Fibroblast of skin of left biceps (primary cell): ENCODE measurements around the gene IDH3G.

Experiments
- DNase-seq, 2 experiments: peaks; one replicate each; pipeline ENCODE4 v3.0.0-alpha.2; 2013; ENCODE audit warnings: low read depth in 2 of 2

The IDH3G gene

DNA sequence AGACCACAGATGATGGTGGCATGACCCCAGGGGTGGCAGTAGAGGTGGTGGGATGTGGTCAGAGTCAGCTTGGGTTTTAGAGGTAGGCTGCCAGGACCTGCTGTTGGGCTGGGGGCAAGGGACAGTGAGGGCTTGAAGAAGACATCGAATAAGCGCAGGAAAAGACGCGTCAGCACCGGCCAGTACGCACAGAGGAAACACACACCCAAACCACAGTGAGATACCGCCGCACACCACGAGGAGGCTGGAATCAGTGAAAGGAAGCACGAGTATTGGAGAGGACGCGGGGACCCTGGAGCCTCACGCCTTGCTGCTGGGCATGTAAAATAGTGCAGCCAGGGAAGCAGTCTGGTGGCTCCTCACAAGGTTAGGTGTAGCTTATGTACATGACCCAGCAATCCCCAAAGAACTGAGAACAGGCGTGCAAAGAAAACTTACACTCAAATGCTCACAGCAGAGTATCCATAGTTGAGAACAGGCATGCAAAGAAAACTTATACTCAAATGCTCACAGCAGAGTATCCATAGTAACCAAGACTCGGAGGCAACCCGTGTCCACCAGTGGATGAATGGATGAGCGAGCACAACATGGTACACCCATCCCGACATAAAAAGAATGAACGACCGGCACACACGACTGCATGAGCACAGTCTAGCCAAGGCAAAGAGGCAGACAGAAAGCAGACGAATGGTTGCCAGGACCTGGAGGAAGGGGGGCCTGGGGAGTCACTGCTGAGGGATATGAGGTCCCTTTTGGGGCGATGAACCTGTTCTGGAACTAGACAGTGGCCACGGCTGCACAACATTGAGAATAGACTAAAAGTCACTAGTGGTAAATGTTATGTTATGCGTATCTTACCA is 22.9 kb upstream of the IDH3G start:
- DNase-seq, result no peak

DNA sequence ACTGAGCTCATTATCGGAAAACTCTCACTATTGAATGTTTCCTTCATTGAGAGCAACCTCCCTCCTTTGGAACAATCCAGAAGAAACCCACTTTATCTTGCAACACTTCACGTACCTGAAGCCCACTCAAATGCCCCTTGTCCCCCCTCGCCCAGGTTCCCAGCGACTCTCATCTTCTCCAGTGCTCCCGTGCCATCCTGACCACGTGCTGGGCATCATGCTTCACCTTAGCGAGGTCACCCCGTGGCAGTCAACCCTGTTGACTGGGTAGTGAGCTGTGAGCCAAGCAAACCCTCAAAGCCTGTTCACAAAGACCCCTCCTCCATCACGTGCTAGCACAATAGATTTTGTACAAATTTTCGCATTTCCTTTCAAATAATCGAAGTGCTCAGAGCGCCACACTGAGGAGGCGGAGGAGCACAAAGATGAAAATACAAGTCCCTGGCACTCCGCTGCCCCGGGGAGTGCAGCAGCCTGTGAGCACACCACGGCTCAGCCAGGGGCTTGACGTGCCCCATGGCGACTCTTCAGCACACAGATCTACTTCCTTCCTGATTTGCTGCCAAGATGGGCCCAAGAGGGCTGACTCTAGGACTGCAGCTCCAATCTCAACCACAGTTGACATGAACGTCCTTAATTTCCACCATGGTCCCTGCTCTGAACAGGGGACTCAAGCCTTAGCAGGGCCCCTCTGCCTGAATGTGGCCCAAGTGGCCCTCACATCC is 20.6 kb upstream of the IDH3G start:
- no peak for DNase-seq

DNA sequence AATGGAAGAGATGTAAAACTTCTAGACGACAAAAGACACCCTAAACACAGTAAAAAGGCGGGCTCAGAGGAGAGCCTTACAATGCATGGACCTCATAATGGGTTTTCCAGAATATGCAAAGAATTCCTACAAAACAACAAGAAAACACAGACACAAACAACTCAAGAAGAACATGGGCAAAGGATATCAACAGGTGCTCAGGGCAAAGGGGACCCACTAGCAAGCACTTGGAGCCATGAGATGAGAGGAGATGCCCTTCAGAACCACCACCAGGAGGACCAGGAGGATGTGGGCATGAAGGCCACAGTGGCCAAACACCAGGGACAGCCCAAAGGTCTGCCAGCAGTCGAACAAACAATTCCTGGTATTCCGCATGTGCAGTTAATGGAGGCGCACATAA is 19.0 kb upstream of the IDH3G start:
- no peak for DNase-seq

DNA sequence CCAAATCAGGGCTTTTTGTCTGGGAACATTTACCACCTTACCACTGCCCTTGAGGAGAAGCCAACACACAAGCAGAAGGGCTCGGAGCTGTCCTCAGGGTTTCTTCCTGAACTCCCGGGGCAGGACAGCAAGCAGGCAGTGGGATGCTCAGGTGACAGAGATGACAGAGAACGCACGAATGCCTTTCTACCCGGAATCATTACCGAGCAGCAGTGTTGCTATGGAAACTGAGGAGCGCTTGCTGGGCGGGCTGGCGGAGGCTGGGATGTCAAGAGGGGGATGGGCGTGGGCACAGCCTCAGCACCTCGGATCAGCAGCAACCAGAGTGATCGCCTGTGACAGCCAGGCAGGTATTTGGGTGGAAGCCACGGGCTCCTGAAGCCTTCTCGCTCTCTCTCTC is 18.0 kb upstream of the IDH3G start:
- DNase-seq, result no peak

DNA sequence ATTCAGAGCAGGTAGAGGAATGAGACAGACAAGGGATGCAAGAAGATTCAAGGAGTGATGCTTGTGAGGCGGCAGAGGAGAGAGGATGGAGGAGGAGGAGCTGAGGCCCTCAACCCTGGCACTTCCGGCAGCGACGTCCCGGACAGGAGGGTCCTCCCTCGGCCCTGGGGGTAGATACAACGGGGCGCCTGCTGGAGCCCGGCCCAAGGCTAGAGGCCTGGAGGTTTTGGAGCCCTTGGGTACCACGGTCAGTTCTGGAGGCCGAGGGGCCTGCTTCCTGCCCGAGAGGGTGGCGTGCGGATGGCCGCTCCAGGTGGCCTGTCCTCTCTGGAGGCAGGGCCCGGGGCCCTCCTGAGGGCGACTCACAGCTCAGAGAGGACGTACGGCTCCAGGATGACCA is 13.8 kb upstream of the IDH3G start:
- no peak for DNase-seq

DNA sequence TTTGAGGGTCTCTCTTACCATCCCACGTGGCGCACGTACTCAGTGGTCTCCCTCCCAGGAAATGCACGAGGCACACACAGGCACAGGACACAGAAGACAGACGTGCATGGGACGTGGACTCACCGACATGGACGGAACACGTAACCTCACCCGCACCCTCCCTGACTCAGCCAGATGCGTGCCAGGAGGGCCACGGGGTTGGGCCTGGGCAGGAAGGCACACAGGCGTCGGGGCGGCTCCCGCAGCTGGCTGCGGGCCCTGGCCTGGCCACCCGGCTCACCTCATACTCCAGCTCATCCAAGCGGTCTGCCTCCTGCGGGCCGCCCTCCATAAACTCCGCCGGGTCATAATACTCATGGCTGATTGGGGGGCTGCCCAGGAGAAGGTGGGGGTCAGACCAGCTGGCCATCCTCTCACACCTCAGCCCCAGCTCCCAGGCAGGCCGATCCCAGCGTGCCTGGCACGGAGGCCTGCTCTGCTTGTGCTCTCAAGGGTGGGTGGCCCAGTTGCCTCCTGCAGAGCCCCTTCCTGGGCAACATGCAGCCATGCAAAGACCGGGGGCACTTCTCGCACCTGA is 12.9 kb upstream of the IDH3G start:
- DNase-seq, result no peak

DNA sequence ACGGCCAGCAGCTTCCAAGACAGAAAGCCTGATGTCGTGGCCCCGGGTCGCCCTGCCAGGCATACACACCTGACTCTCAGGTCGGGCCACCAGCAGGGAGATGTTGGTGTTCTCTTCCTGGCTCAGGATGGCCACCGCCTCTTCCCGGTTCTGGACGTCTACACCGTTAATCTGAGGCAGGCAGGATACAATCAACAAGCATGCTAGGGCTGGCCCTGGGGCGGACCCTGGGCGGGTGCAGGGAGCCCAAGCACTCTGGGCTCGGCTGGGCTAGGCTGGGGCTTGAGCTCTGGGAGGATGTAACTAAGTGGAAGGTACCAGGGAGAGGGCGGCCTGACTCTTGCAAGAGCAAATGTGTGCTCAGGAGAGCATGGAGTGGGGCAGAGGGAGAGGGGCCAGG is 11.3 kb upstream of the IDH3G start:
- DNase-seq, result no peak

DNA sequence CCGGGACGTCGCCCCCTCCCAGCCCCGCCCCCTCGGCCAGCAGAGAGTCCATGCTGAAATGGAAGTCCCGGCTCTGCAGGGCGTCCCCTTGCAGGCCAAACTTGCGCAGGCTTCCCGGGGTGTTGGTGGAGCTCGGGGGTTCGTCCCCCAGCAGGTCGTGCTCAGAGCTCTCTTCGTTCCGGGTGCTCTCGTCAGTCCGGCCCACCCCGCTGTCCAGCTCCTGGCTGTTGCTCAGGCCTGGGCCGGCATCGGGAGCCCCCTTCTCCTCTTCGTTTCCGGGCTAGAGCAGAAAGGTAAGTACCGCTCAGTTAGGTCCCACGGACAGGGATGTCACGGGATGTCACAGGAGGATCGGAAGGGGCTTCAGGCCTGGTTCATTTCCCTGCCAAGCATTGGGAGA is 10.4 kb upstream of the IDH3G start:
- no peak for DNase-seq

DNA sequence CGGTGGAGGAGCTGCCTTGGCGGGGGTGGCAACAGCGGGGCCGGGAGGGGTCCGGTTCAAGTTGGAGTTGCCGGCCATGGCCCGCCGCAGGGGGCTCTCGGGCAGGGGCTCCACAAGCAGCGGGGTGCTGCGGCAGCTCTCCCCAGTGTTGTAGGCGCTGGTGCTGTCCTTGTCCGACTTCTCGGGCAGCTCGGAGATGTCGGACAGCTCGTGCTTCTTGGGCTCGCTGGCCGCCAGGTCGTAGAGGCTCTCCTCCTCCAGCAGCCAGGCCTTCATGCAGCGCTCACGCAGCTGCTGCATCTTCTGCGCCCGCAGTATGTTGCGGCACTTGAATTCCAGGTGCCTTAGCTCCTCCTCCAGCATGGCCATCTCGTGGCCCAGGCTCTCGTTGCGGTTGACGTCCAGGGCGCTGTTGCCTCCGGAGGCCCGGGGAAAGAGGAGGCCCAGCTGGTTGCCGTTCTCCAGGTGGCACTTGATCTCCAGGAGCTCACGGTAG is 10.0 kb upstream of the IDH3G start:
- no peak for DNase-seq

DNA sequence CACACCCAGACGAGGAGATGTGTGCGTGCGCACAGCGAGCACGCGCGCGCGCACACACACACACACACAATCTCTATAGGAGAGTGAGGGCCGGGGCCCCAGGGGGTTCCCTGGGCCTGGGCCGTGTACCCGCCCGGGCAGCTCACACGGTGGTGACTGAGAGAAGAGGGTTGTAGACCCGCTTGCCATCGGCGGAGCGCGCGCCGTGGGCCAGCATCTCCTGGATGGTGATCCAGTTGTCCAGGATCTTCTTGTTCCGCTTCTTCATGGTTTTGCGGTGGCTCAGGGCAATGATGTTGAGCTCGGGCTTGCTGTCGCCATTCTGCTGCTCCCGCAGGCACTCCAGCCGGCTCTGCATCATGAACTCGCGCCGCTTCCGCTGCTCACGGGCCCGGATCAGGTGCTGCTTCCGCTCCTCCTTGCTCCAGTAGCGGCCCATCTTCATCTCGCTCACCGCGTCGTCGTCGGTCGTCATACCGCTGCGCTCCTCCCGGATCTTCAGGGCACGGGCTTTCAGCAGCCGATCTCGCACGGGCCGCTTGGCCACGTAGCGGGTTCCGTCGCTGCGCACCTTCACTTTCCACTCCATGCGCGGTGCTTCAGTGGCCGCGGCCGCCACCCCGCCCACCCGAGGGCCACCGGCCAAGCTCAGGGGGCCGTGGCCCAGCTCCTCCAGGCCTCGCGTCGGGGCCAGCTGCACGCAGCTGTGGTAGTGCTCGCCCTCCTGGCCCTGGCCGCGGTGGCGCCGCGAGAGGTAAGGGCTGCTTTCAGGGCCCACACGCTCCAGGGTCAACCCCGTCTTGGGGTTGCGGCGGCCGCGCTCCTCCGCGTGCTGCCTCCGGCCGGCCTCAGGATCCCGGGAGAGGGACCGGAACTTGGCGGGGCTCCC is 9.3 kb upstream of the IDH3G start:
- no peak for DNase-seq

DNA sequence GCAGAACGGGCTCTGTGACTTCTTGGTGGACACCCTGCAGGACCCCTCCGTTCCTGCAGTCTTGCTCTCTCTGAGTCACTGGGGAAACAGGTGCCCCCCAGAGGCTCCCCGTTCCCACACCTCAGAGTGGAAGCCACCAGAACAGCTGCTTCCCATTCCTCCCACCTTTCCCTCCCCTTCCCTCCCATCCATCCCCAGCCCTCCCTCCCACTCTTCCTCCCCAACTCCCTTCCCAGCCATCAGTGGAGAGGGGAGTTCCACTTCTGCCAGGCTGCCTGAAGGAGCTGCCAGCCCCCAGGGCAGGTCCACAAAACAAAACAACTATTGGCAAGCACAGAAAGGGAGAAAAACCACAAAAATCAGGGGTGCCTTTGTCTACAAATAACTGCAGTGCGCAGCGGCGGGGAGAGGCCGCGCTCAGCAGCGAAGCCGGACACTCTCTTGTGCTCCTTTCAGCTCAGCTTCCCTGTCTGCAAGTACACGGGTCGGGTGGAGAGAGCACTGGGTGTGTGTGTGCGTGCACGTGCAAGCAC is 8.4 kb upstream of the IDH3G start:
- DNase-seq, result no peak

DNA sequence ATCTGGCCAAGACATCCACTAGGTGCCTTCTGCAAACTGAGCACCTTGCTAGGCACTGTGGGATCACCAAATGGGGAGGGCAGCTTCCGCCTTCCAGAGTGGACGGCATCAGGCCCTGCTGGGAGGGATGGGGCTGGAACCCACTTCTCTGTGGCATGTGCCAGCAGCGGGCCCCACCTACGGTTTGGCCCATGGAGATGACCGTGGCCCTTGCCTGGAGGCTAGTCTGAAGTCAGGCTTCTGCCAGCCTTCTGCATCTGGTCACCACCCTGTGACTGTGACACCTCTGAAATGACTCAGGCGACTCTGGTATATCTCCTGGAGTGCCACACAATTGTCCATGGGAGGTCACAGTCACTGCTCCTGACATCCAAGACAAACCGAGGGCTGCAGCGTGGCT is 7.5 kb upstream of the IDH3G start:
- no peak for DNase-seq

DNA sequence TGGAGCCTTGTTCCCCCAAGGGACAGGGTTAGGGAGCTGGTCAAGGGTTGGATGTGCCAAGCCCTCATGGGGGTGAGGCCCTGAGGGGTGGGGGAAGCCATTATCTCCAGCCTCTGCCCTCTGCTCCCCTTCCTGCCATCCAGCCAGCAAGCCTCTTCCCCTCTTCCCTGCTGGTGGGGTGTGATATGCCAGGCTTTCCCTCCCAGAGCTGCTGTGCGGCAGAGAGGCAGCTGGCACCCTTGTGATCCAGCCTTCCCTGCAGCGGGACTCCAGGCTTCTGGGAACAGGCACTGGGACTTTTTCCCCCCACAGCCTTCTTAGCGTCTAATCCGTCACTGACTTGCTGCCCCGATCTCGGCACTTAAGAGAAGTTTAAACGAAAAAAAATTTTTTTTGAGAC is 6.6 kb upstream of the IDH3G start:
- DNase-seq, result no peak

DNA sequence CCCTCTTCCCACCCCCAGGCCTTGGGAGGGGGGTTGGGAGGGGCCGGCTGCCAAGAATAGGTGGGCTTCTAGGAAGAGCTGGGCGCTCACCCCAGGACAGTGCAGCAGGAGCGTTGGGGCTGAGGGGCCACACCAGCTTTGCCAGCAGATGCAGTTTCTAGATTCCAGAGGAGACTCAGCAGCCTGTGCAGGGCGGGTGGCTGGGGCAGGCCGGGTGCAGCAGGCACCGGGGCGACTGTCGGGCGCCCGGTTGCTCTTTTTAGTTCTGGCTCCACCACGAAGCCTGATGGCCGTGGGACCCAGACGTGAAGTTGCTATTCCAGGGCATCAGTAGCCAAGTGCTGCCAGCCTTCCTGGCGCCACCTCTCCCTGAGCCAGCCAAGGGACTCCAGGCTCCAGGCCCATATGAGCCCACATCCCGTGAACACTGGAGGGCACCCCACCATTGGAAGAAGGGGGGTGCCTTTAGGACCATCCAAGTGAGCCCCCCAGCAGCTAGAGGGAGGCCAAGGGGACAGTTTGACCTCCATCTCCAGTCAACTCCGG is 6.1 kb upstream of the IDH3G start:
- DNase-seq, result no peak

DNA sequence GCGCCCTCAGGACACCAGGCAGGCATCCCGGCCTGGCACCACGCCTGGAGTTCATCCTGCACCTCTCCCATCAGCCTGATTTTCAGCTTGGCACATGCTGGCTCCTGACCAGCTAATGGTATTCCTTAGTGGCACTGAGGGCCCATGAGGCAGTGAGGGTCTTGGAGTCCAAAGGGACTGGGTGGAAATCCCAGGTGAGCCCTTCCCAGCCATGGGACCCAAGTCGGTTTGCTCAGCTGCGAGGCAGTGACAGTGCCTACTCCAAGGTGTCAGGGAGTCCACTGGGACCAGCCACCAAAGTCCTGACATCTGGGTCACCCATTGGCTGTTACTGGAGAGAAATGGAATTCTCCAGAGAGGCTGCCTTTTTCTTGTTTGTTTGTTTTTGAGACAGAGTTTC is 5.2 kb upstream of the IDH3G start:
- no peak for DNase-seq

DNA sequence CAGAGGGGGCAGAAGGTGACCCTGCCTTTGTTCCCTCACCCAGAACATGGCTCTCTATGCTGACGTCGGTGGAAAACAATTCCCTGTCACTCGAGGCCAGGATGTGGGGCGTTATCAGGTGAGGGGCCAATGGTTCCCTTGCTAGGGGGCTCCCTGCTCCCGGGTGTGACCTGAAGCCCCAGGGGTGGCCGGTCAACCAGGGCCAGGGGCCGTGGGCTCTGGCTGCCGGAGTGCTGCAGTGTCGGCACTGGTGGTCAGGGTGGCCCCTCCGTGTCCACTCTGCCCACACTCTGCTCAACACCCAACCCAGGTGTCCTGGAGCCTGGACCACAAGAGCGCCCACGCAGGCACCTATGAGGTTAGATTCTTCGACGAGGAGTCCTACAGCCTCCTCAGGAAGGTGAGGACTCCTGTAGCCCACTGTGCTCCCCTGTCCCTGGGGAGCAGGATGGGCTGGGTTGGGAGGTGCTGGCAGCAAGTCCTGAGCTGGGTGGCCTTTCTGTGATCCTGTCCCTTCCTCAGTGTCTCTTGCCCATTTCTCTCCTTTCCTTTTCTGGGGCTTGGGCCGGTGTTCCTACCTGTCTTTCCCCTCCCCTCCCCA is 3.3 kb upstream of the IDH3G start:
- no peak for DNase-seq

DNA sequence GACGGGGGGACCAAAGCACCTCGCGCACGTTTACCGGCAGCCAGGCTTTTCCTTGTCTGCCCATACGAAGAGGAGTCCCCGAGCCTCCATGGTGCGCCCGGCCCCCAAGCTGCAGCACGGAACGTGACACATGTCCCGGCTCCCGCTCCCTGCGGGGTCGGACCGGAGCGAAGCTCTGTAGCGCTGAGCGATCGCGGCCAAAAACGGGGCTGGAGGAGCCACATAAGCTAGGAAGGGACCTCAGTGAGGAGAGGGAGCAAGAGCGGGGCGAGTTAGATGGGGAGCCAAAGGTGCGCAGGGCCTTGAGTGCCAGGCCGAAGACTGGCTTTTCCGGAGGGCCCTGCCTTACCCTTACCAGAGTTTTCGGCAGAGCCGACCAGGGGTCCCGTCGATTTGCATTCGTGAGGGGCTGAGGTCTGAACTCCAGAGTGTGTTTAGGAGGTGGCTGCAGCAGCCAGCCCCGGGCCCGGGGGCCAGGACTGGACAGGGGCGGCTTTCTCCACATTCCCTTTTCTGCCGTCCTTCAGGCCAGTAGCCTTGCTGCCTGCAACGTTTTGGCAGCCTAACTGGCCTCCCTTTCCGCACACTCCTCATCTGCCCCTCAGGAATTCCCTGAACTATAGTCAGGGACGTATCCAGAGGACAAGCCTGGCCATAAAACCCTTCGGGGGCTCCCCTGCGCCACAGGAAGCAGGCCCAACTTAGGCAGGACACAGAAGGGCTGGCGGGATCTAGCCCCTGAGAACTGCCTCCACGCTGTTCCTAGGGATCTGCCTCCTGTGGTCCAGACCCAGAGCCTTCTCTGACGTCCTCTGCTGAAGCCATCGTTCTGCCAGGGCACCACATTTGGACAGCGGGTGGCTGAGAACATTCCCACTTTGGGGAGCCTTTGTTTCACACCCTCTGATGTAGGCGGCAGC is 982 bp upstream of the IDH3G start:
- no peak for DNase-seq

DNA sequence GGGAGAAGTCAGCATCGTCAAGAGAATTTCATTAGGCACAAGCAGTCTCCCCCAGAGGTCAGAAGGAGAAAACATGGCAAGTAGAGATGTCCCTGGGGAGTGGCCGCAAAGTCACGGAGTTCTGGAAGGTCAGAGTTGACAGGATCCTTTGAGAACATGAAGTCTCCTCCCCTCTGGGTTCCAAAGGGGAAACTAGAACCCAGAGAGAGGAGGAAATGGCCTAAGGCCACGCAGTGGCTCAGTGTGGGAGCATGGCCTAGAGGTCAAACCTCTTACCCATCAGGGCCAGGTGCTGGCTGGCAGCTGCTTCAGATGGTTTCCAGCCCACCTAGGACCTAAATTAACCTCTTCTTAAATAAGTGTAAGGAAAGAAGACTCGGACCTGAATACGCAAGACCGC is 884 bp downstream of the IDH3G start:
- no peak for DNase-seq

DNA sequence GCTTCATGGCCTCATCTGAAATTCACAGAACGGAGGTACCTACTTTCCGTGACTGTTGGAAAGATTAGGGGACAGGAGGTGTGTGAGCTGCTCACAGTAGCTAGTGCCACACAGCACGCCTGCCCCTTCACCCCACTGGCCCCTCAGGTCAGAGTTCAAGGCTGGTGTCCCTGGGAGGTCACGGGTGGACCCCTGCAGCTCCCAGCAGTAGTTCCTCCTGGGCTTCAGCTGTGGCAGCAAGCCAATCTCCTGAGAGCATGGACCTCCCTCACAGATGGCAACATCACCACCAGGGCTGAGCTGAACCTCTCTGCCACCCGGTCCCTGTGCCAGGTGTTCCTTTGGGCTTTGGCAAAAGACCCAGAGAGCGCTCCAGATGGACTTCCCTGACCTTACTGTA is 1.8 kb downstream of the IDH3G start:
- no peak for DNase-seq
